NCI-H510A (cell line): Measurements from ENCODE around the gene UGT1A3.

ENCODE experiments used
- DNase-seq: peaks from one replicate; lab custom pipeline; 2025; lab: John Stamatoyannopoulos, UW

Gene UGT1A3

GRCh38 chr2:233758141-233758540 is 29.3 kb downstream of the UGT1A3 start:
- no peak for DNase-seq

GRCh38 chr2:233758849-233759248 is 30.0 kb downstream of the UGT1A3 start:
- no peak for DNase-seq

GRCh38 chr2:233760043-233760442 is 31.2 kb downstream of the UGT1A3 start, which contains the start of gene UGT1A1:
UGT1A1 (plus strand) TSS chr2:233760270; CDS start chr2:233760288, 18 bp downstream.
- DNase-seq = no peak

- no peak for DNase-seq
Observed at GRCh38 chr2:233761040-233761769, 32.4 kb downstream of the UGT1A3 start.

GRCh38 chr2:233764264-233764663 is 35.4 kb downstream of the UGT1A3 start:
- DNase-seq = no peak

- DNase-seq = no peak
Observed at GRCh38 chr2:233764761-233765160, 35.9 kb downstream of the UGT1A3 start.

GRCh38 chr2:233766416-233766815 is 37.6 kb downstream of the UGT1A3 start:
- DNase-seq = no peak

GRCh38 chr2:233768076-233768475 is 39.2 kb downstream of the UGT1A3 start:
- DNase-seq = no peak

GRCh38 chr2:233769260-233769659 is 40.4 kb downstream of the UGT1A3 start:
- no peak for DNase-seq

- DNase-seq = no peak
Observed at GRCh38 chr2:233772153-233772552, 43.3 kb downstream of the UGT1A3 start.

GRCh38 chr2:233772583-233772982 is 43.7 kb downstream of the UGT1A3 start:
- no peak for DNase-seq

- no peak for DNase-seq
Observed at GRCh38 chr2:233773854-233774253, 45.0 kb downstream of the UGT1A3 start.

- no peak for DNase-seq
Observed at GRCh38 chr2:233775414-233775813, 46.6 kb downstream of the UGT1A3 start.

GRCh38 chr2:233778030-233778429 is 49.2 kb downstream of the UGT1A3 start, which contains the start of gene MROH2A:
MROH2A (plus strand) TSS chr2:233778330; CDS start chr2:233779359, 1,029 bp downstream.
- DNase-seq = no peak

- DNase-seq = no peak
Observed at GRCh38 chr2:233779722-233780121, 50.9 kb downstream of the UGT1A3 start.

GRCh38 chr2:233780771-233781170 is 51.9 kb downstream of the UGT1A3 start:
- DNase-seq = no peak

GRCh38 chr2:233789554-233789953 is 60.7 kb downstream of the UGT1A3 start:
- DNase-seq = no peak

GRCh38 chr2:233791151-233791882 is 62.5 kb downstream of the UGT1A3 start:
- no peak for DNase-seq

GRCh38 chr2:233791883-233792329 is 63.1 kb downstream of the UGT1A3 start:
- no peak for DNase-seq

- DNase-seq = no peak
Observed at GRCh38 chr2:233792720-233793119, 63.9 kb downstream of the UGT1A3 start.

- no peak for DNase-seq
Observed at GRCh38 chr2:233793465-233794127, 64.8 kb downstream of the UGT1A3 start.

GRCh38 chr2:233794128-233794658 is 65.4 kb downstream of the UGT1A3 start:
- DNase-seq = no peak
